ENCODE measurements around the gene KRTAP10-2.

The KRTAP10-2 gene

GRCh38 chr21:44527983-44528633, 23.2 kb downstream of the KRTAP10-2 start (continued):
- no peak for TF ChIP-seq PRDM2 (tag by site-specific recombination; IDR thresholded peaks at IDR 0.05; ENCODE audit: borderline replicate concordance)
- no peak for TF ChIP-seq ZNF704 (tag by site-specific recombination; IDR thresholded peaks at IDR 0.05)
- TF ChIP-seq ZNF600 (tag by site-specific recombination; IDR thresholded peaks at IDR 0.05): no peak
- TF ChIP-seq ZNF776 (tag by site-specific recombination; IDR thresholded peaks at IDR 0.05; ENCODE audit: borderline replicate concordance): no peak

GRCh38 chr21:44527156-44527982, 23.9 kb downstream of the KRTAP10-2 start:
- no peaks in the 10 kb centered on the region for H3K36me3 ChIP-seq (ENCODE audit: control insufficient read depth in 2 of 2, insufficient read depth in 1 of 2, low read length in 2 of 2)
- CTCF ChIA-PET: interaction anchor here (0.6 kb wide), 1 partner anchor 40 kb away, joined by 3 read pairs; no protein-coding TSS in a partner anchor
- H3K27ac ChIP-seq (ENCODE audit: extremely low read depth, low read depth, low read length): no peak overlapping the region
- no peaks in the 10 kb centered on the region for H3K4me1 ChIP-seq (ENCODE audit: control insufficient read depth, insufficient read depth, low read length)
- no peak overlapping the region for H3K4me3 ChIP-seq (ENCODE audit: low read depth, low read length)
- H3K9me3 ChIP-seq (ENCODE audit: control insufficient read depth, insufficient read depth, low read depth, low read length): no peaks in the 10 kb centered on the region
- POLR2A ChIA-PET: no interaction called here
- TF ChIP-seq ZNF202 (tag by site-specific recombination; IDR thresholded peaks at IDR 0.05; ENCODE audit: borderline replicate concordance) (no peak), ZSCAN18 (tag by site-specific recombination; IDR thresholded peaks at IDR 0.05) (no peak), KLF16 (tag by site-specific recombination; IDR thresholded peaks at IDR 0.05) (no peak), OVOL3 (tag by site-specific recombination; IDR thresholded peaks at IDR 0.05) (no peak), HIC1 (tag by site-specific recombination; IDR thresholded peaks at IDR 0.05) (no peak), REST (tag by site-specific recombination; IDR thresholded peaks at IDR 0.05) (no peak), RBAK (tag by site-specific recombination; IDR thresholded peaks at IDR 0.05) (no peak), ZXDB (tag by site-specific recombination; IDR thresholded peaks at IDR 0.05) (no peak), ZNF335 (tag by site-specific recombination; conservative IDR thresholded peaks at IDR 0.05) (no peak), ZNF843 (tag by site-specific recombination; IDR thresholded peaks at IDR 0.05) (no peak), ZSCAN4 (tag by site-specific recombination; IDR thresholded peaks at IDR 0.05) (no peak), ZNF426 (tag by site-specific recombination; IDR thresholded peaks at IDR 0.05) (no peak), ZNF362 (tag by site-specific recombination; IDR thresholded peaks at IDR 0.05) (no peak)

Data from HEK293 (cell line).